AG04449 (cell line): ENCODE results near the gene MAD2L1BP.
"Not testable (repeated sequence)": the region's sequence is repeated elsewhere in the genome, so short reads cannot be mapped to it uniquely, and the experiment has no call there.

ENCODE experiments used
- CTCF ChIA-PET: fragments of 350-600 bp; formaldehyde crosslinking; extraction: SDS; loops from one replicate; lab custom pipeline; 2021; ENCODE audit warnings: antibody characterized with exemption; lab: Yijun Ruan, JAX
- POLR2A ChIA-PET: fragments of 400-600, 350-600 bp; formaldehyde crosslinking; extraction: SDS; loops from one replicate; lab custom pipeline; 2020; ENCODE audit warnings: antibody characterized with exemption, inconsistent platforms; lab: Yijun Ruan, JAX
- DNase-seq: peaks from one replicate; pipeline ENCODE4 v3.0.0-alpha.2; 2010; ENCODE audit warnings: low read depth, low spot score
- H3K4me3 ChIP-seq: 2 replicates; pipeline ENCODE4 v1.5.1; 2011; ENCODE audit warnings: low read depth, mild to moderate bottlenecking, control low read depth, low read length
- TF ChIP-seq, protein P1 (sequence below): IDR thresholded peaks from one replicate; pipeline ENCODE4 v1.5.1; 2011; ENCODE audit warnings: mild to moderate bottlenecking, moderate library complexity, low read length, control low read depth, inconsistent platforms; ENCODE audit not compliant: insufficient read depth; ENCODE audit errors: missing control alignments

Gene MAD2L1BP

DNA sequence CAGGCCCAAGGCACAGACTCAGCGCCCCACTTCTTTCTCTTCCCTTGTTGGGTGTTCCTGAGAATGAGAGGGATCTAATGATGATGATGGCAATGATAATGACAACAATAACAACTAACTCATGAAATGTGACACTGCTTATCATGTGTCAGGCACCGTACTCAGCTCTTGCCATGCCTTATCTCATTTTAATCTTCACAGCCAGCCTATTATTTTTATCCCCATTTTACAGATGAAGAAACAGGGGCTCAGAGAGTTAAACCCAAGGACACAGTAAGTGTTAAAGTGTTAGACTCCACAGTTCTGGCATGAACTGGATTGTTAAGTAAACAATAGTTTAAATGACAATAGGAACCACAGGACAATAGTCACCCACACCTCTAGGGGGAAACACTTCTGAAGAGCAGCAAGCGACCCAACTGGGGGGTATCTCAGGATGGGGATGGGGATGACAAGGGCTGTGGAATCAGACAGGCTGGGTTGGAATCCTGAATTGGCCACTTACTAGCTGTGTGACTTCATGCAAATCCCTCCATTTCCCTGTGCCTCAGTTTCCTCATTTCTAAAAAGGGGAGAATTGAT is 21.7 kb downstream of the MAD2L1BP start:
- POLR2A ChIA-PET: no interaction called here
- CTCF ChIA-PET: interaction anchor here (1.2 to 3.4 kb wide), 2 partner anchors 8 to 10 kb away, joined by 5 to 35 read pairs; no protein-coding TSS in a partner anchor
- no peak overlapping the region for H3K4me3 ChIP-seq
- TF ChIP-seq, protein P1, sequence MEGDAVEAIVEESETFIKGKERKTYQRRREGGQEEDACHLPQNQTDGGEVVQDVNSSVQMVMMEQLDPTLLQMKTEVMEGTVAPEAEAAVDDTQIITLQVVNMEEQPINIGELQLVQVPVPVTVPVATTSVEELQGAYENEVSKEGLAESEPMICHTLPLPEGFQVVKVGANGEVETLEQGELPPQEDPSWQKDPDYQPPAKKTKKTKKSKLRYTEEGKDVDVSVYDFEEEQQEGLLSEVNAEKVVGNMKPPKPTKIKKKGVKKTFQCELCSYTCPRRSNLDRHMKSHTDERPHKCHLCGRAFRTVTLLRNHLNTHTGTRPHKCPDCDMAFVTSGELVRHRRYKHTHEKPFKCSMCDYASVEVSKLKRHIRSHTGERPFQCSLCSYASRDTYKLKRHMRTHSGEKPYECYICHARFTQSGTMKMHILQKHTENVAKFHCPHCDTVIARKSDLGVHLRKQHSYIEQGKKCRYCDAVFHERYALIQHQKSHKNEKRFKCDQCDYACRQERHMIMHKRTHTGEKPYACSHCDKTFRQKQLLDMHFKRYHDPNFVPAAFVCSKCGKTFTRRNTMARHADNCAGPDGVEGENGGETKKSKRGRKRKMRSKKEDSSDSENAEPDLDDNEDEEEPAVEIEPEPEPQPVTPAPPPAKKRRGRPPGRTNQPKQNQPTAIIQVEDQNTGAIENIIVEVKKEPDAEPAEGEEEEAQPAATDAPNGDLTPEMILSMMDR: no peak
- DNase-seq: no peak

DNA sequence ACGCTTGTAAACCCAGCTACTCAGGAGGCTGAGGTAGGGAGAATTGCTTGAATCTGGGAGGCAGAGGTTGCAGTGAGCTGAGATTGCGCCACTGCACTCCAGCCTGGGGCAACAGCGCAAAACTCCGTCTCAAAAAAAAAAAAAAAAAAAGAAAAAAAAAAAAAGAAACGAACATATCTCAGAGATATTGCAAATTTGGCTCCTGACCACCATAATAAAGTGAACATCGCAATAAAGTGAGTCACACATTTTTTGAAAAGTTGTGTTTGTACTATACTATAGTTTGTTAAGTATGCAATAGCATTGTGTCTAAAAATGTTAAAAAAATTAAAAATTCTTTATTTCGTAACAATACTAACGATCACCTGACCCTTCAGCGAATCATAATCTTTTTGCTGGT is 22.5 kb downstream of the MAD2L1BP start:
- H3K4me3 ChIP-seq: no peak overlapping the region
- POLR2A ChIA-PET: no interaction called here

DNA sequence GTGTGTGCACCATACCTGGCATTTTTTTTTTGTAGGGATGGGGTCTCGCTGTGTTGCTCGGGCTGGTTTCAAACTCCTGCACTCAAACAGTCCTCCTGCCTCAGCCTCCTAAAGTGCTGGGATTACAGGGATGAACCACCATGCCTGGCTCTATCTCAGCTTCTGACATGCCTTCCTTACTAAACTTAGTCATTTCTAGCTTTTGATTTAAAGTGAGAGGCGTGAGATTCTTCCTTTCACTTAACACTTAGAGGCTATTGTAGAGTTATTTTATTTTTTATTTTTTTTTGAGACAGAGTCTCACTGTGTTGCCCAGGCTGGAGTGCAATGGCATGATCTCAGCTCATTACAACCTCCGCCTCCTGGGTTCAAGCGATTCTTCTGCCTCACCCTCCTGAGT is 27.3 kb downstream of the MAD2L1BP start:
- H3K4me3 ChIP-seq, DNase-seq, POLR2A ChIA-PET: not testable (repeated sequence)
- CTCF ChIA-PET: interaction anchor here (0.6 to 1.9 kb wide), 5 partner anchors 9 to 416 kb away, joined by 3 to 6 read pairs (median 3); no protein-coding TSS in a partner anchor

More for the DNA sequence above, 22.5 kb downstream of the MAD2L1BP start:
- no peak for DNase-seq
- TF ChIP-seq, protein P1: no peak
- CTCF ChIA-PET: interaction anchor here (3.4 kb wide), 1 partner anchor 9 kb away, joined by 35 read pairs; no protein-coding TSS in a partner anchor

DNA sequence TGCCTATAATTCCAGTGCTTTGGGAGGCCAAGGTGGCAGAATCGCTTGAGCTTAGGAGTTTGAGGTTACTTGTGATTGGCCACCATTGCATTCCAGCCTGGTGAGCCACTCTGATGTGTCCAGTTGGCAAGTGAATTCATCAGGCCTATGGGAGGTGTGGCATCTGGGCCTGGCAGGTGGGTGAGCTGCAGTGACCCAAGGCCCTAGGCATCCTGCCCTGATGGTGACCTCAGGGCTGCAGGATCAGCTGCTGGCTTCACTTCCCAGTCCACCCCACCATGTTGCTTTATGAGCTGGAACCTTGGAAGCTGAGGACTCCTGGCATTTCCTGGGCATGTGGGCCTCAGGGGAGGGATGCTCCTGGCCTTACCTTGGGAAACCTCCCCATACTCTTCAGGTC is 29.7 kb downstream of the MAD2L1BP start:
- POLR2A ChIA-PET: interaction anchor here (1.4 to 2.7 kb wide), 2 partner anchors 36 to 105 kb away, joined by 4 to 9 read pairs; partner anchors contain the start of gene VEGFA

DNA sequence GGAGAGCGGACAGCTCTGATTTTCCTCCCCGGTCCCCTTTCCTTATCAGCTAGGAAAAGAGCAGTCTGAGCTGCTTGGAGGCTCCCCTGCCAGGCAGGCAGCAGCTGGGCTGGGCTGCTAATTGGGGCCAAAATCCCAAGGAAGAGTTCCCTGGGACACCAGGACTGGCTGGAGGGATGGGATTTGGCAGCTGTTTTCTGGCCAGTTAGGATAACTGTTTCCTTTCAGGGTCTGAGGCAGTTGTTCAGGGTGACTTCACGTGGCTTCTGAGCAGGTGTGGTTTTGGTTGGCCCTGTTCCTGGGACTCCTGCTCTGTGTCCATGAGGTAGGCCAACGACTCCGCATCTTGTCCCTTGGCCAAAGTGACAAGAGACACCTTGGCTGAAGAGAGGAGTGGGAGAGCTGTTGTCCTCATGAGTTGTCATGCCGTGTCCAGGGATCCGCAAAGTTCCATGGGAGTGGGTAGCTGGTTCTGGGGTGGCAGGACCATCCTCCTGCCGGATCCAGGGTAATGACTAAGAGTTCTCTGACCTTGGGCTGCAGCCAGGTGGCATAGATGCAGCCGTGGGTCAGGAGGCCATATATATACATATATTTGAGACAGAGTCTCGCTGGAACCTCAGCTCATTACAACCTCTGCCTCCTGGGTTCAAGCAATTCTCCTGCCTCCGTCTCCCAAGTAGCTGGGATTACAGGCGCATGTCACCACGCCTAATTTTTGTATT is 30.7 kb downstream of the MAD2L1BP start:
- ChIA-PET POLR2A (interaction anchor here (0.5 to 2.7 kb wide), 4 partner anchors 37 to 463 kb away, joined by 3 to 9 read pairs (median 4); partner anchors contain the start of gene VEGFA), CTCF (interaction anchor here (0.6 to 15.5 kb wide), 32 partner anchors 8 to 447 kb away, joined by 3 to 324 read pairs (median 6); partner anchors contain the start of genes MAD2L1BP, MRPS18A and RSPH9)
- TF ChIP-seq, protein P1: no peak
- no peak overlapping the region for H3K4me3 ChIP-seq
- no peak for DNase-seq

More for the DNA sequence above, 29.7 kb downstream of the MAD2L1BP start:
- CTCF ChIA-PET: interaction anchor here (0.8 to 15.5 kb wide), 14 partner anchors 9 to 415 kb away, joined by 3 to 324 read pairs (median 22); partner anchors contain the start of genes MAD2L1BP, MRPS18A and RSPH9
- TF ChIP-seq, protein P1: no peak
- no peak overlapping the region for H3K4me3 ChIP-seq
- DNase-seq: no peak

DNA sequence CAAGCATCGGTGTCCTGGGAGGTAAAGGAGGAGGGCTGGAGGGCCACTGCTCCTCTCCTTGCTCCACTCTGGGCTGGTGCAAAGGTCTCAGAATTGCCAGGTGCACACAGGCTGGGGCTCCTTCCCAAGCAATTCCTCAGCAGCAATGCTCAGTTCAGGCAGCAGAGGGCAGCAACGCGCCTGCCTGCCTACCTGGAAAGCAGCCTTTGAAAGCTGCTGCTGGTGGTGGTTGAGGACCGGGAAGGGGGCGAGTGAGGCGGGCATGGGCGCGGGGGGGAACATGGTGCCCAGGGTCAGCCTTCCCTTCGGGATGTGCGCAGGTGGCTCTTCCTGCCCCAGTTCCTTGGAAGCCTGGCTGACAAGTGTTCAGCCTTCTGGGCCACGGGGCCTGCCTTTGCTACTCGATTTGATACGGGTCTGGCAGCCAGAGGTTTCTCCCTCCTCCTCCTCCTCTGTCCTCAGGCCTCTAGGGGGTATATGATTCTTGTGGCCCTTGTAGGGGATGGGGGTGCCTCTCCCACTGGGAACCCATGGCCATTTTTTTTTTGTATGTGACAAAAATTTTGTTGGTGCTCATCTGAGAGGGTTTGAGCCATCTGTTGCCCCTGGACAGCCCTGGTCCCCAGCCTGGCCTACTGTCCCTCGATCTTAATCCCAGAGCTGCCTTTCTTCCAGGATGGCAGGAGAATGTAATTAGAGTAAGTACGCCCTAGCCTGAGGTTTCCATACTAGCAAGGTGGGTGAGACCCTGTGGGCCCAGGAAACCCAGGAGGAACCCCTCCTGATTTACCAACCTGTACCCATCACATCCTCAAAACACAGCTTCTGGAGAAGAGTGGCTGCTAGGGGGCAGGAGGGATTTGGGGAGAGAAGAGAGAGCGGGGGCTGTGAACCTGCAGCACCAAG is 31.9 kb downstream of the MAD2L1BP start:
- H3K4me3 ChIP-seq: peak overlapping the region; percentile 36
- DNase-seq: no peak
- ChIA-PET POLR2A (interaction anchor here (0.8 to 2.7 kb wide), 3 partner anchors 103 to 462 kb away, joined by 3 to 9 read pairs (median 3); partner anchors contain the start of gene VEGFA), CTCF (interaction anchor here (0.6 to 15.5 kb wide), 45 partner anchors 10 to 526 kb away, joined by 3 to 324 read pairs (median 5); partner anchors contain the start of genes MRPS18A and RSPH9)
- TF ChIP-seq, protein P1: peak; percentile 99
